Measurements from ENCODE around the gene HOXA7. TPM values are rescaled to one million over a fixed set of nuclear protein-coding genes. Genes with fewer than 3 reads are reported as not detected.
A peak's percentile ranks its signal among the peaks of the same experiment; 100 is the strongest.

Gene HOXA7
- total and polyA plus RNA-seq, 2 of the 8 experiments (the other 6 are each of a cell fraction or from before 2014, with no cell fraction given), result 0.03 TPM; not detected in 1

DNA sequence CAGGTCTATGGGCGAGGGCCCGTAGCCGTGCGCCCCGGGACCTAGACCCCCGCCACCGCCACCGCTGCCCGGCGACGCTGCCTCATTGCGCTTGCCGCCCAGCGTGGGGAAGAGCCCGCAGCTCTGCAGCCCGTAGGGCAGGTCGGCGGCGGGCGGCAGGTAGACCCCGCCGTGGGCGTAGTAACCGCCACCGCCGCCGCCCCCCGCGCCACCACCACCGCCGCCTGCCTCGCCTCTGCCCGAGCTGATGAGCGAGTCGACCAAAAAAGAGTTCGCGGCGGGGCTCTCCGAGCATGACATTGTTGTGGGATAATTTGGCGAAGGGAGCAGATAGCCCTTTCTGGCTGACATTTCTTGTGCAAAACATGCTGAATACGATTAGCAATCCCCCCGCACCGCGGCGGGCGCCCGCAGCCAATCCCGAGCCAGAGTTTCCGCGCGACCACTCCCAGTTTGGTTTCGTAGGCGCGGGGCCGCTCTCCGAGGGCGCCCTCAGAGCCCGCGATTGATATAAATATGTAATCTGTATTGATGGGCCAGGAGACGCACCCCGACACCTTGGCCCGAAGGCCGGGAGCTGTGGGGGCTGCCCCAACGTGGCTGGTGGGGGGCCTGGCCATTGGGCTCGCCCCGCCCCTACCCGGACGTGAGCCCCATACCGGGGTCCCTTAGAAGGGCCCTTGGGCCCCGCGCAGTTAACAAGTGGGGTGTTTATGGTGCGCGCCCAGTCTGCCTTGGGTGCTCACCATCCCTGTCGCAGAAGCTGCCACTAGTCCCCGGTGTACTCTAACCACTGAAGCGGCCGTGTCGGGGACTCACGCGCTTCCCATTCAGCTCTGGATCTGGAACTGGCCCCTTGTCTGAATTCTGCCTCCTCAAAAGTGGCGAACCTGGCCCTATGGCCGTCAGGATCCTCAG lies 17.7 kb upstream of the HOXA7 start, which contains the start of gene HOXA10:
HOXA10 (minus strand) TSS at position 365 of the 918 bp plus-strand sequence; CDS start at position 351, 14 bp downstream.
- 10% methylated on average over 53 of the region's 82 CpGs; no CpG with 5 or more reads in 1 of the 2 experiments for WGBS, 2 experiments (ENCODE audit: extremely low coverage in 1 of 2, insufficient coverage in 1 of 2, insufficient read length in 1 of 2, insufficient replicate concordance in 2 of 2, low coverage in 1 of 2, low lambda C conversion rate in 2 of 2, missing lambda C conversion rate in 1 of 2)
- peaks cover 4 to 11% (median 5%) of the 10 kb centered on the region in 4 experiments; a peak in 5 of 7 replicates for H3K4me1 ChIP-seq (replicated peaks in 1 of 4; ENCODE audit: control insufficient read depth in 3 of 4, insufficient read depth in 4 of 4, low read length in 3 of 4)
- H3K56ac ChIP-seq (replicated peaks; ENCODE audit: insufficient read length, low read depth, low read length), result no peak within 1 kb of the TSS
- no peak within 1 kb of the TSS for H2AFZ ChIP-seq (ENCODE audit: low read length)
- ChIA-PET POLR2A (ENCODE audit: partially characterized antibody) (no interaction called here), CTCF (ENCODE audit: partially characterized antibody) (interaction anchor here (0.8 to 5.4 kb wide), 6 partner anchors 9 to 30 kb away, joined by 3 to 20 read pairs (median 4); partner anchors contain the start of genes HOXA11, HOXA5 and HOXA9)
- no peaks in the 10 kb centered on the region; a peak in 1 of 4 replicates for H3K9me3 ChIP-seq (ENCODE audit: insufficient read depth in 2 of 2, low read depth in 1 of 2, low read length in 1 of 2)
- no peak within 1 kb of the TSS for H3K27ac ChIP-seq (ENCODE audit: low read depth, low read length)
- FAIRE-seq (no peak), DNase-seq (ENCODE audit: low read depth in 1 of 2, low spot score in 2 of 2) (peak in 1 of 2 experiments; percentile 69)
- no peak within 1 kb of the TSS for H4K5ac ChIP-seq (ENCODE audit: insufficient read length, low read depth, low read length)
- H4K20me1 ChIP-seq (replicated peaks in 1 of 2; ENCODE audit: control insufficient read depth in 1 of 2, insufficient read depth in 2 of 2, low read length in 2 of 2), result peaks cover 36 to 57% of the 10 kb centered on the region in 2 experiments
- TF ChIP-seq CBX8 (IDR thresholded peaks at IDR 0.05; ENCODE audit: borderline replicate concordance, low read depth, low read length), result 0 out of 2 replicates have a peak, but pooled peaks have one; percentile 16
- TF ChIP-seq JUND (IDR thresholded peaks at IDR 0.05; ENCODE audit: low read length), result no peak
- TF ChIP-seq CEBPB (IDR thresholded peaks at IDR 0.05; ENCODE audit: low read depth, low read length), result no peak
- TF ChIP-seq KDM5A (IDR thresholded peaks at IDR 0.05; ENCODE audit: low read length), result no peak
- no peak for TF ChIP-seq POLR2A (IDR thresholded peaks at IDR 0.05; ENCODE audit: control extremely low read depth in 1 of 2, low read depth in 2 of 2, low read length in 2 of 2)
- TF ChIP-seq, protein P1, sequence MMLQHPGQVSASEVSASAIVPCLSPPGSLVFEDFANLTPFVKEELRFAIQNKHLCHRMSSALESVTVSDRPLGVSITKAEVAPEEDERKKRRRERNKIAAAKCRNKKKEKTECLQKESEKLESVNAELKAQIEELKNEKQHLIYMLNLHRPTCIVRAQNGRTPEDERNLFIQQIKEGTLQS (IDR thresholded peaks at IDR 0.05; ENCODE audit: insufficient read depth, low read depth, low read length), result no peak
- no peak for TF ChIP-seq SIRT6 (IDR thresholded peaks at IDR 0.05; ENCODE audit: low read length)
- TF ChIP-seq SUZ12 (IDR thresholded peaks at IDR 0.05; ENCODE audit: low read length), result peak; percentile 25
- no peak for TF ChIP-seq TBP (IDR thresholded peaks at IDR 0.05; ENCODE audit: low read depth, low read length)
- no peaks in the 10 kb centered on the region for H3K79me1 ChIP-seq (ENCODE audit: low read depth, low read length)
- H2BK120ac ChIP-seq (replicated peaks; ENCODE audit: low read depth, low read length), result no peak within 1 kb of the TSS
- H3K4ac ChIP-seq (replicated peaks; ENCODE audit: insufficient read length, low read depth, low read length), result no peak within 1 kb of the TSS
- no peak within 1 kb of the TSS; the same call in 1 of the 2 replicates for H3K18ac ChIP-seq (ENCODE audit: extremely low read depth, low read length)
- H3K4me2 ChIP-seq (ENCODE audit: insufficient read depth in 1 of 2, low read depth in 2 of 2, low read length in 2 of 2), result peak within 1 kb of the TSS; percentile 19 to 46; a peak in 3 of 4 replicates
- no peak within 1 kb of the TSS for H2BK20ac ChIP-seq (ENCODE audit: low read length)
- no peak within 1 kb of the TSS for H2AK5ac ChIP-seq (ENCODE audit: low read depth, low read length)
- no peak within 1 kb of the TSS for H3K23ac ChIP-seq (ENCODE audit: insufficient read length)
- peak within 1 kb of the TSS in 1 of 4 experiments; percentile 36; a peak in 2 of 8 replicates for H3K4me3 ChIP-seq (ENCODE audit: extremely low read depth in 1 of 4, insufficient read depth in 2 of 4, low read depth in 3 of 4, low read length in 4 of 4)
- H3K36me3 ChIP-seq (ENCODE audit: control insufficient read depth in 2 of 4, insufficient read depth in 4 of 4, low read length in 3 of 4), result peaks cover 0 to 18% (median 0%) of the 10 kb centered on the region in 4 experiments; a peak in 1 of 8 replicates
- H3K14ac ChIP-seq (ENCODE audit: insufficient read length), result no peak within 1 kb of the TSS
- H2BK5ac ChIP-seq (ENCODE audit: low read depth, low read length), result no peak within 1 kb of the TSS
- H3K27me3 ChIP-seq (replicated peaks in 1 of 4; ENCODE audit: control insufficient read depth in 3 of 4, extremely low read depth in 1 of 4, insufficient read depth in 3 of 4, low read length in 3 of 4), result peaks cover 95 to 100% (median 99%) of the 10 kb centered on the region in 4 experiments
- H2BK12ac ChIP-seq (ENCODE audit: low read depth, low read length), result no peak within 1 kb of the TSS
- no peak within 1 kb of the TSS for H2BK15ac ChIP-seq (ENCODE audit: low read length)
- no peaks in the 10 kb centered on the region for H3K79me2 ChIP-seq (ENCODE audit: control insufficient read depth in 1 of 2, insufficient read depth in 2 of 2, low read length in 2 of 2)
- H3K23me2 ChIP-seq (ENCODE audit: low read depth, low read length), result no peaks in the 10 kb centered on the region; the same call in 1 of the 2 replicates
- peak within 1 kb of the TSS; percentile 62; the same call in 1 of the 2 replicates for H4K8ac ChIP-seq (ENCODE audit: extremely low read depth, insufficient read depth, low read length)
- H4K91ac ChIP-seq (replicated peaks; ENCODE audit: insufficient read length, low read length), result no peak within 1 kb of the TSS
- no peak within 1 kb of the TSS for H3K9ac ChIP-seq (replicated peaks in 1 of 4; ENCODE audit: extremely low read depth in 1 of 4, low read depth in 3 of 4, low read length in 3 of 4)

Data from H1 (cell line).